NCI-H2081 (cell line): ENCODE data around the gene NELL1.

Experiments
- DNase-seq, 2 experiments: peaks; one replicate each; lab custom pipeline; 2025; lab: John Stamatoyannopoulos, UW

The NELL1 gene

GRCh38 chr11:20770414-20770946 is 101.1 kb downstream of the NELL1 start:
- DNase-seq, result peak; percentile 40 to 76

- DNase-seq, result no peak
These were observed 101.6 kb downstream of the NELL1 start for GRCh38 chr11:20771026-20771425.

- peak in 1 of 2 experiments; percentile 65 for DNase-seq
These were observed 102.3 kb downstream of the NELL1 start for GRCh38 chr11:20771681-20772080.

GRCh38 chr11:20775331-20775730 is 105.9 kb downstream of the NELL1 start:
- no peak for DNase-seq

GRCh38 chr11:20782775-20783174 is 113.4 kb downstream of the NELL1 start:
- no peak for DNase-seq

GRCh38 chr11:20783220-20783619 is 113.8 kb downstream of the NELL1 start:
- no peak for DNase-seq

- no peak for DNase-seq
These were observed 121.2 kb downstream of the NELL1 start for GRCh38 chr11:20790622-20791021.

- DNase-seq, result no peak
These were observed 125.6 kb downstream of the NELL1 start for GRCh38 chr11:20795005-20795404.

- no peak for DNase-seq
These were observed 138.9 kb downstream of the NELL1 start for GRCh38 chr11:20808328-20808727.

GRCh38 chr11:20821046-20821445 is 151.7 kb downstream of the NELL1 start:
- no peak for DNase-seq

GRCh38 chr11:20821470-20821869 is 152.1 kb downstream of the NELL1 start:
- no peak for DNase-seq

- no peak for DNase-seq
These were observed 155.4 kb downstream of the NELL1 start for GRCh38 chr11:20824773-20825172.

GRCh38 chr11:20835561-20835960 is 166.2 kb downstream of the NELL1 start:
- no peak for DNase-seq

GRCh38 chr11:20839231-20839630 is 169.8 kb downstream of the NELL1 start:
- DNase-seq, result peak in 1 of 2 experiments; percentile 61

GRCh38 chr11:20840341-20840740 is 171.0 kb downstream of the NELL1 start:
- DNase-seq, result peak; percentile 80 to 93

GRCh38 chr11:20844216-20844615 is 174.8 kb downstream of the NELL1 start:
- no peak for DNase-seq

- peak; percentile 63 to 82 for DNase-seq
These were observed 175.2 kb downstream of the NELL1 start for GRCh38 chr11:20844630-20845029.

- DNase-seq, result no peak
These were observed 185.0 kb downstream of the NELL1 start for GRCh38 chr11:20854215-20854955.

- peak; percentile 78 to 95 for DNase-seq
These were observed 191.9 kb downstream of the NELL1 start for GRCh38 chr11:20861322-20861721.

- DNase-seq, result peak in 1 of 2 experiments; percentile 19
These were observed 192.9 kb downstream of the NELL1 start for GRCh38 chr11:20862263-20862662.

- no peak for DNase-seq
These were observed 195.2 kb downstream of the NELL1 start for GRCh38 chr11:20864628-20865027.

- no peak for DNase-seq
These were observed 195.8 kb downstream of the NELL1 start for GRCh38 chr11:20865161-20865560.

GRCh38 chr11:20869123-20869522 is 199.7 kb downstream of the NELL1 start:
- DNase-seq, result no peak

- peak; percentile 82 to 86 for DNase-seq
These were observed 203.7 kb downstream of the NELL1 start for GRCh38 chr11:20873054-20873453.
